Type B pancreatic cell (in vitro differentiated cells): ENCODE data around the gene SIGLEC6. TPM values are rescaled to one million over a fixed set of nuclear protein-coding genes. Genes with fewer than 3 reads are reported as not detected.

Experiments used
- DNase-seq: peaks from one replicate; pipeline ENCODE4 v3.0.0; 2021; ENCODE audit warnings: mixed read lengths; ENCODE audit not compliant: unreplicated experiment; ENCODE audit errors: extremely low spot score
- H3K27ac Mint-ChIP-seq: 2 replicates; pipeline ENCODE4 v1.8.0; 2021; ENCODE audit warnings: mild to moderate bottlenecking, mixed read lengths
- H3K27me3 Mint-ChIP-seq: 2 replicates; pipeline ENCODE4 v1.8.0; 2021; ENCODE audit warnings: mixed read lengths
- H3K36me3 Mint-ChIP-seq: 2 replicates; pipeline ENCODE4 v1.8.0; 2021; ENCODE audit warnings: mixed read lengths
- H3K4me1 Mint-ChIP-seq: one replicate; pipeline ENCODE4 v1.8.0; 2021; ENCODE audit warnings: mixed read lengths; ENCODE audit not compliant: unreplicated experiment
- H3K4me3 Mint-ChIP-seq: 2 replicates; pipeline ENCODE4 v1.8.0; 2021; ENCODE audit warnings: mild to moderate bottlenecking, mixed read lengths
- H3K9me3 Mint-ChIP-seq: 2 replicates; pipeline ENCODE4 v1.8.0; 2021; ENCODE audit warnings: mixed read lengths
- total RNA-seq: library from RNA; stranded (reverse); gene quantifications from 2 replicates; pipeline ENCODE4 v1.2.1, GENCODE V29; 2021; ENCODE audit warnings: low replicate concordance
- TF ChIP-seq, protein P1 (sequence below): fragments of 200-600 bp; sonication (generic); conservative IDR thresholded peaks from 2 replicates; pipeline ENCODE4 v1.5.0; 2021; ENCODE audit warnings: antibody characterized with exemption, mild to moderate bottlenecking

Gene SIGLEC6
- total RNA-seq, 1 donor from 2014 or later: not detected

DNA sequence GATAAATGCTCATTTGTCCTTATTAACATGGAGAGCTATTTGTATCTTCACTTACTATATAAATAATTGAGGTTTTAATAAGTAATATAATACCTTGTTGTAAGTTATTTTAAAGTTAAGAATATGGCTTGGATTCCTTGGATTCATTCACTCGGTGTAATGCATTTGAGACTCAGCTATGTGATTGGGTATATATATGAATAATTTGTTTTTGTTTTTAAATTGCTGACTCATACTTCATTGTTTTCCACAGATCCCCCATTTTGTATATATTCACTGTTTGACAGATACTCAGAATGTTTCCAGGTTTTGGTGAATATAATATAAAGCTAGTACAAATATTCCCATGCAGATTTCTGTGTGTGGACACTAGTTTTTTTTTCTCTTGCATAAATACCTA, 59.9 kb downstream of the SIGLEC6 start:
- Mint-ChIP-seq H3K36me3 (no peaks in the 10 kb centered on the region), H3K4me3 (no peak overlapping the region), H3K27me3 (peaks cover 31% of the 10 kb centered on the region), H3K9me3 (no peaks in the 10 kb centered on the region), H3K27ac (no peak overlapping the region), H3K4me1 (no peaks in the 10 kb centered on the region)
- no peak for DNase-seq
- TF ChIP-seq, protein P1, sequence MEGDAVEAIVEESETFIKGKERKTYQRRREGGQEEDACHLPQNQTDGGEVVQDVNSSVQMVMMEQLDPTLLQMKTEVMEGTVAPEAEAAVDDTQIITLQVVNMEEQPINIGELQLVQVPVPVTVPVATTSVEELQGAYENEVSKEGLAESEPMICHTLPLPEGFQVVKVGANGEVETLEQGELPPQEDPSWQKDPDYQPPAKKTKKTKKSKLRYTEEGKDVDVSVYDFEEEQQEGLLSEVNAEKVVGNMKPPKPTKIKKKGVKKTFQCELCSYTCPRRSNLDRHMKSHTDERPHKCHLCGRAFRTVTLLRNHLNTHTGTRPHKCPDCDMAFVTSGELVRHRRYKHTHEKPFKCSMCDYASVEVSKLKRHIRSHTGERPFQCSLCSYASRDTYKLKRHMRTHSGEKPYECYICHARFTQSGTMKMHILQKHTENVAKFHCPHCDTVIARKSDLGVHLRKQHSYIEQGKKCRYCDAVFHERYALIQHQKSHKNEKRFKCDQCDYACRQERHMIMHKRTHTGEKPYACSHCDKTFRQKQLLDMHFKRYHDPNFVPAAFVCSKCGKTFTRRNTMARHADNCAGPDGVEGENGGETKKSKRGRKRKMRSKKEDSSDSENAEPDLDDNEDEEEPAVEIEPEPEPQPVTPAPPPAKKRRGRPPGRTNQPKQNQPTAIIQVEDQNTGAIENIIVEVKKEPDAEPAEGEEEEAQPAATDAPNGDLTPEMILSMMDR: no peak

DNA sequence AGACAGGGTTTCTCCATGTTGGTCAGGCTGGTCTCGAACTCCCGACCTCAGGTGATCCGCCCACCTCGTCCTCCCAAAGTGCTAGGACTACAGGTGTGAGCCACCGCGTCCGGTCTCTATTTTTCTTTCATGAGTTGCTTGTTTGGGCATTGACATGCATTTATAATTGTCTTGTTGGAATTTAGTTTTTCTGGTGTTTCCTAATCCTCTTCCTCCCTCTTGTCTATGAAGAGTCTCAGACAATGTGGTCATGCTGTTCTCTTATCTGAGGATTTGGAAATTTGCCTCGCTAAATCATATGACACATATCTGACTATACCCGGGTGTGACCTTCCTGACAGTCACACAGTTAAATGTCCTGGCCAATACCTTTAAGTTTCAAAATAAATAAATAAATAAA, 60.5 kb downstream of the SIGLEC6 start:
- H3K4me3 Mint-ChIP-seq: no peak overlapping the region
- H3K27me3 Mint-ChIP-seq: peaks cover 37% of the 10 kb centered on the region
- H3K27ac Mint-ChIP-seq: no peak overlapping the region
- no peak for DNase-seq
- no peaks in the 10 kb centered on the region for H3K4me1 Mint-ChIP-seq
- TF ChIP-seq, protein P1: no peak
- no peaks in the 10 kb centered on the region for H3K36me3 Mint-ChIP-seq
- no peaks in the 10 kb centered on the region for H3K9me3 Mint-ChIP-seq

DNA sequence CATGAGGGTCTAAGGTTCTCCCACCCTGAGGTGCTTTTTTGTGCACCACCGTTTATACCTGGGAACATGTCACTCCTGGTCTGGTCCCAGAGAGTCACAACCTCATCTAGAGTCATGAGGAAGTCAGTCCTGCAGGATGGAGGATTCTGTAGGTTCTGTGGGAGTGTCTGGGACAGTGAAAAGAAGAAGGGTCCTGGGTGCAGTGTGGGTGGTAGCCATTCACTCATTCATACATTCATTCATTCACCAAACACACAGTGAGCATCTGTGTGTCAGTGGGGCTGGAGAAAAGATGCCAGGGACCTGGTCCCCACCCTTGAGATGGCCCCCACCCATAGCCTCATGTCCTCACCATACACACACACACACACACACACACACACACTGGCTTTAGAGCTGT, 61.8 kb downstream of the SIGLEC6 start:
- Mint-ChIP-seq H3K27me3 (peaks cover 47% of the 10 kb centered on the region), H3K27ac (no peak overlapping the region), H3K36me3 (no peaks in the 10 kb centered on the region), H3K4me3 (no peak overlapping the region), H3K4me1 (no peaks in the 10 kb centered on the region), H3K9me3 (no peaks in the 10 kb centered on the region)
- TF ChIP-seq, protein P1: no peak
- DNase-seq: no peak

DNA sequence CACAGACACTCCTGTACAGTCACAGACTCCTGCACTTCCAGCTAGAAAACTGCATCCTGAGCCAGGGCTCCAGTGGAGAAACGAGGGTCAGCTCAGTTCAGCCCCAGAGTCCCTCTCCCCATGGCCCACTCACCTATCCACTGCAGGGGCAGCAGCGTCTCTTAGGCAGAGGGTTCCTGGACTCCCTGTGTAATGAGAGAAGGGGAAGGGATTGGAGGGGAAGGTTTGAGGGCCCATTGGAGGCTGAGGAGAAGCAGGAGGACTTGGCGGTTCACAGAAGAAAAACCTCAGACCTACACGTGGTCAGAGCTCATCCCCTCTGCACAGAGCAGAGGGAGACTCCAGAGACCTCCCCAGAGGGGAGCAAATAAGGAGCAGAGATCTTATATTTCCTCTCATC, 62.3 kb downstream of the SIGLEC6 start:
- no peak for DNase-seq
- Mint-ChIP-seq H3K27ac (no peak overlapping the region), H3K4me1 (no peaks in the 10 kb centered on the region), H3K27me3 (peaks cover 50% of the 10 kb centered on the region), H3K36me3 (no peaks in the 10 kb centered on the region), H3K9me3 (no peaks in the 10 kb centered on the region), H3K4me3 (no peak overlapping the region)
- TF ChIP-seq, protein P1: no peak

DNA sequence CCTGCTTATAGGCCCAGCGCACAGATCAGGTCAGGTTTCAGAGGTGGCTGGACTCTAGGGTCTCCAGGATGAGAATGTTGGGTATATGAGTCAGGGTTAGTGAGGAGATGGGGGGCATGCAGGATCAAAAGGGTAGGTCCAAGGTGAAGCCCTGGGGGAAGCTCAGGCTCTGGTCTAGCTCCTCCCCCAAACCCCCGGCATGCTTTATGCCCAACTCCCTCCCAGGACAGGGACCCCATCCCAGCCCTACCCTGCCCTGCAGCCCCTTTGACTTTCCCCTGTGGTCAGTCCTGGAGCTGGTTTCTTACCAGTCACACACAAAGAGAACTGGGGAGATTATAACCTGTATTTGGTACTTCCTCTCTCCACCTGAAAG, 62.9 kb downstream of the SIGLEC6 start:
- Mint-ChIP-seq H3K4me3 (no peak overlapping the region), H3K27me3 (peaks cover 52% of the 10 kb centered on the region), H3K36me3 (no peaks in the 10 kb centered on the region), H3K9me3 (no peaks in the 10 kb centered on the region), H3K27ac (no peak overlapping the region), H3K4me1 (no peaks in the 10 kb centered on the region)
- TF ChIP-seq, protein P1: no peak
- DNase-seq: no peak
